HCT116 (cell line): ENCODE data around the gene PPHLN1.

ENCODE experiments used
- CTCF ChIP-seq, 3 experiments: fragments of 200-600 bp in 1 of 3; sonication (generic) in 1 of 3; IDR thresholded peaks in 2 of 3; conservative IDR thresholded peaks in 1 of 3; 2 replicates each; pipeline ENCODE4 v1.5.1; 2012 to 2017; ENCODE audit warnings: low read depth in 2 of 3, low read length in 2 of 3, antibody characterized with exemption in 1 of 3, borderline replicate concordance in 1 of 3, control low read depth in 1 of 3, mild to moderate bottlenecking in 1 of 3, mixed read lengths in 1 of 3, mixed run types in 1 of 3, moderate library complexity in 1 of 3; ENCODE audit not compliant: insufficient read depth in 1 of 3
- POLR2AphosphoS5 ChIP-seq: IDR thresholded peaks from 2 replicates; pipeline ENCODE4 v1.6.1; 2011; ENCODE audit warnings: mild to moderate bottlenecking, low read depth, low read length, moderate library complexity

GRCh38 chr12:42410340-42410739 is 84.4 kb downstream of the PPHLN1 start:
- TF ChIP-seq POLR2AphosphoS5: no peak
- no peak for TF ChIP-seq CTCF (IDR thresholded peaks at IDR 0.05 in 2 of 3, conservative IDR thresholded peaks at IDR 0.05 in 1 of 3; ENCODE audit: borderline replicate concordance in 1 of 3, insufficient read depth in 1 of 3, low read depth in 2 of 3, low read length in 2 of 3)
